GM21825 (cell line): ENCODE data around the gene ETF1.
"Not testable (repeated sequence)": the region's sequence is repeated elsewhere in the genome, so short reads cannot be mapped to it uniquely, and the experiment has no call there.

Experiments used
- ATAC-seq: cut with Tn5 transposase; IDR thresholded peaks from one replicate; pipeline ENCODE4 v1.9.1; 2021; ENCODE audit warnings: mild to moderate bottlenecking, moderate library complexity; ENCODE audit not compliant: unreplicated experiment

Gene ETF1

GRCh38 chr5:138492560-138493045 lies 50.4 kb downstream of the ETF1 start:
- no peak for ATAC-seq

- ATAC-seq: peak; percentile 97
Measured at GRCh38 chr5:138491669-138492559, 51.1 kb downstream of the ETF1 start.

GRCh38 chr5:138491284-138491648 lies 51.8 kb downstream of the ETF1 start:
- no peak for ATAC-seq

- ATAC-seq: no peak
Measured at GRCh38 chr5:138490648-138491283, 52.3 kb downstream of the ETF1 start.

GRCh38 chr5:138489683-138490061 lies 53.4 kb downstream of the ETF1 start:
- no peak for ATAC-seq

GRCh38 chr5:138488481-138488945 lies 54.5 kb downstream of the ETF1 start:
- no peak for ATAC-seq

GRCh38 chr5:138482638-138483037 lies 60.4 kb downstream of the ETF1 start:
- no peak for ATAC-seq

GRCh38 chr5:138476918-138477317 lies 66.1 kb downstream of the ETF1 start:
- ATAC-seq: no peak

- not testable (repeated sequence) for ATAC-seq
Measured at GRCh38 chr5:138473151-138473550, 69.9 kb downstream of the ETF1 start.

GRCh38 chr5:138472353-138472752 lies 70.7 kb downstream of the ETF1 start:
- ATAC-seq: no peak

GRCh38 chr5:138471052-138471361 lies 72.0 kb downstream of the ETF1 start:
- ATAC-seq: no peak

GRCh38 chr5:138470322-138471051 lies 72.5 kb downstream of the ETF1 start:
- no peak for ATAC-seq

GRCh38 chr5:138469540-138470321 lies 73.3 kb downstream of the ETF1 start:
- no peak for ATAC-seq

GRCh38 chr5:138468966-138469539 lies 74.0 kb downstream of the ETF1 start:
- no peak for ATAC-seq

- ATAC-seq: no peak
Measured at GRCh38 chr5:138468133-138468965, 74.7 kb downstream of the ETF1 start.

GRCh38 chr5:138467711-138468132 lies 75.3 kb downstream of the ETF1 start:
- ATAC-seq: no peak

GRCh38 chr5:138466900-138467710 lies 75.9 kb downstream of the ETF1 start:
- ATAC-seq: no peak

- ATAC-seq: no peak
Measured at GRCh38 chr5:138466125-138466899, 76.7 kb downstream of the ETF1 start.
